Activated CD4-positive, alpha-beta T cell treated with anti-CD3 and anti-CD28 coated beads for 48 hours (primary cell): Measurements from ENCODE around the gene PEX7.
"Not testable (repeated sequence)": the region's sequence is repeated elsewhere in the genome, so short reads cannot be mapped to it uniquely, and the experiment has no call there.

Experiments used
- DNase-seq: peaks from one replicate; pipeline ENCODE4 v3.0.0-alpha.2; 2020

Gene PEX7

DNA sequence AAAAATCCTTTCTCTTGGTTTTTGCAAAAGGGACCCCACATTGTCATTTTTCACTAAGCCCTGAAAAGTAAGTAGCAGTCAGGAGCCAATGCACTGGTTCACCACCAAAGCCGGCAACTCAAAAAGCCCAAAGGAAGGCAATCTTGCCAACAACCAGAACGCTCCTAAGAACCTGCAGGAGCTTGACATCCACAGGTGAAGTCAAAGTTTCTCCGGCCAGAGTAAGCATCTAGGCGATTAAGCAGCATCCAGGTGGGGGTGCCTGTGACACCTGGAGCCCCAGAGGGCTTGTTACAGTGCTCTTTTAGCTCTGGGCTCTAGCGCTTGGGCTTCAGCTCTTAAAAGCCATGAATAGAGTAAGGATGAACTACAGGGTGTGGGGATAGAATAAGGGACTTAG is 135.8 kb downstream of the PEX7 start:
- no peak for DNase-seq

- DNase-seq = no peak
Observed at GRCh38 chr6:136959471-136959891, 137.1 kb downstream of the PEX7 start.

GRCh38 chr6:136959935-136960334 is 137.5 kb downstream of the PEX7 start:
- not testable (repeated sequence) for DNase-seq

DNA sequence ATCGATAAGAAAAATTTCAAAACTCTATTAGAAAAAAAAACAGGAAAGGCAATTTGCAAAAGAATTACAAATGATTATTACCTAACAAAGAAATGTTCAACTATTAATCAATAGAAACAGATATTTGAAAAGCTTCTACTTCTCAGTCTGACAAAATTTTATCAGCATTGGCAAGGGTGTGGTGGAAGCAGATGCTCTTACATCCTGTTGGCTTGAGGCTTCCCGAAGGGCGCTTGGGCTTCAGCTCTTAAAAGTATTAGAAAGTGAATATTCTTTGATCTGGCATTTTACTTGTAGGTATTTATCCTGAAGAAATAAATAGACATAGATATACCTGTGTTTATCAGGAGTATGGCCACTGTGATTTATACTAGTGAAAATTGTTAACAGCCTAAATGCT is 138.4 kb downstream of the PEX7 start:
- DNase-seq = no peak

GRCh38 chr6:136961848-136962247 is 139.5 kb downstream of the PEX7 start:
- no peak for DNase-seq

- DNase-seq = no peak
Observed at GRCh38 chr6:136962661-136963060, 140.3 kb downstream of the PEX7 start.

DNA sequence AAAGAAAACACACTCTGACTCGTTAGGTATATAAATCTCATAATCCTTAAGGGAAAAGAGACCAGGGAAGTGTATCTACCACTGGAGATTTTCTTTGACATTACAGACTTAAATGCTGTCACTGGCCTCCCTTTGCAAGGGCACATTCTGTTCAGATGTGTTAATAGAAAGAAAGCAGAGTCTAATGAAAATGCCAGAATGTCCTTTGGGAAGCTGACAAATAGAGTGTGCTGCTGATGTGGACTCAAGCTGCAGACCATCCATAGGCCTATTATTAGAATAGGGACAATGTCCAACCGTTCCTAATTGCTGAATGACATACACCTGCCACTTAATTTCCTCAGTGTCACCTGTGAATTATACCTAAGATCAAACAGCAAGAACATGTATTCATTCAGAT is 140.9 kb downstream of the PEX7 start:
- no peak for DNase-seq
